SK-N-DZ (cell line): ENCODE results near the gene TP73.

Source experiments
- DNase-seq: peaks from one replicate; pipeline ENCODE4 v3.0.0-alpha.2; 2015; ENCODE audit warnings: low spot score

Gene TP73

DNA sequence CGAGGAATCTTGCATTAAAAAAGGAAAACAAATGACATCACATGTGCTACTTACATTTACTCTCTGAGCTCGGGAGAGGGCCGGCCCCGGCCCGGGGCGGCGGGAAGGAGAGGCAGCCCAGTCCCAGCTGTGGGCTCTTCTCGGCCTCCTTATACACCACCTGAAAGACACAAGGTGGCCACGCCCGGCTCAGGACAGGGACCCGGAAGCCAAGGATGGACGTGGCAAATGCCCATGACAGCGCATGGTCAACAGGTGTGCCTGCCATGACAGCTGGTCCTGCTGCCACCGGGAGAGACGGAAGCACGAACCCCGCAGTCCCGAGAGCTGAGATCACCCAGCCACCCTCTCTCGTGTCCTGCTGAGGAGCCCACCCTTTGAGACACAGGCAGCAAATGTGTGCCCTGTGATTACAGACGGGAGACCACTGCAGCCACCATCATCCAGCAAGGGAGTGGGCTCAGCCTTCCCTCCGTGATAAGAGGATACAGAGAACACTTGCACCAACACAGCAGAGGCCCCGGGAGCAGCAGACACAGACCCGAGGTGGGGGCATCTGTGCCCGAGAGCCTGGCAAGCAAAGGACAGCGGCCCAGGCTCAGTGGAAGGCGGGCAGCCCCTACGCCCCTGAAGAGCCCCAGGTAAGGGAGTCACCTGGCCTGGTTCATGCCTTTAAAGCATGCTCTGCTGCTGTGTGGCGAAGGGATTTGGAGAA lies 18.8 kb upstream of the TP73 start:
- no peak for DNase-seq

DNA sequence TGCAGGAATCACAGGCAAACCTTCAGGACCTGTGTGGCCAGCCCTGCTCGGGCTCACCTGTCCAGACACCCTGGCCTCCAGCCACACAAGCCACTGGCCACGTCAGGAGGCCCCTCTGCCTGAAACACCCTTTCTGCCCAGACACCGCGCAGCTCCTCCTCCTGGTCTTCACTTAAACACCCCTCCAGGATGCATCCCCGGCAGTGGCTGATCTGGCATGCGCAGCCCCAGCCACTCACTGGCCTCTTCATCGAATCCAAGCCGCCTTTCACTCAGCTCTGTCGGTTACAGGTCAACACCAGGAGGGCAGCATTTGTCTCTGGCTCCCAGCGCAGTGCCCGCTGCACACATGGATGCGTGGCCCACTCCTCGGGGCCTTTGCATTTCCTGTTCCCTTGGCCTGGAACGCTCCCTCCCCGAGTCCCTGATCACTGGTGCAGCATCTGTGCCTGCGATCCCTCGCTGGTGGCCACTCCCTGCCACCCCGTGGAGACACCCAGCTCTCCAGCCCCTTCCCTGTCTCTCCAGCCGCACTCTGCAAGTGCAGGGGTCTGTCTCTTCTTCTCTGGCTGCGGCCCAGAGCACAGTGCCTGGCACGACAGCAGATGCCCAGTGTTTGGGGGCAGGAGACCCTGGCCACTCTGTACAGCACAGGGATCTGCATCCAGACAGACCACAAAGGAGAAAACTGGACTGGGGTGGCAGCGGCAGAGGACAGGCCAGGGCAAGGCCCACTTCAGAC lies 18.1 kb upstream of the TP73 start:
- DNase-seq: no peak

DNA sequence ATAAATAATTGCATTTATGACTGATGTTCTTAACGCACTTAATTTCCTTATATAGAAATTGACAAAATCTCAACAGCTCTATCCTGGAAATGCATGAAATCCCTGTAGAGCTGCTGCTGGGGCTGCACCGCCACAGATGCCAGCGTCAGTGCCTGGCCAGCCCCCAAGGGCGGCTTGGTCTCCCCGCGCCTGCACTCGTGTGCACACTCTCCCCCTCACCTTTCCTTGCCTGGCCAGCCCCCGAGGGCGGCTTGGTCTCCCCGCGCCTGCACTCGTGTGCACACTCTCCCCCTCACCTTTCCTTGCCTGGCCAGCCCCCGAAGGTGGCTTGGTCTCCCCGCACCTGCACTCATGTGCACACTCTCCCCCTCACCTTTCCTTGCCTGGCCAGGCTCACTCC lies 16.2 kb upstream of the TP73 start:
- no peak for DNase-seq

GRCh38 chr1:3636531-3636930 lies 15.8 kb upstream of the TP73 start:
- DNase-seq: no peak

- DNase-seq: no peak
These were observed 14.3 kb upstream of the TP73 start for GRCh38 chr1:3638027-3638426.

DNA sequence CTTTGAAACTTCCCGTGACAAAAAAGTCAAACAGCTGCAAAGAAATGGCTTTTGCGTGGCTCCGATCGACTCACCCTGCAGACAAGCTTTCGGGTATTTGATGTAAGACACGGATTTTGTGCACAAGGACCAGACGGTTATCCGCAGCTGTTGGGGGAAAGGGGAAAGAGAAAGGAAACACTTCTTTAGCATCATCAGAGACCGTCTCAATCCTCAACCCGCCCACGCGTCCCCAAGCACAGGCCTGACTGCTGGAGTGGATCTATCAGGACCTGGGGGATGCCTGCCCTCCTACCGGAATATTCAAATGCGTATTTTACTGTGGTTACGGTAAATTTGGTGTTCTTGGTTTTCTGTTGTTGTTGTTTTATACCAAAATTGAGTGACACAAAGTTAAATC lies 13.6 kb upstream of the TP73 start:
- no peak for DNase-seq

GRCh38 chr1:3639397-3639911 lies 12.9 kb upstream of the TP73 start:
- DNase-seq: no peak

- no peak for DNase-seq
These were observed 12.0 kb upstream of the TP73 start for GRCh38 chr1:3640121-3640837.

DNA sequence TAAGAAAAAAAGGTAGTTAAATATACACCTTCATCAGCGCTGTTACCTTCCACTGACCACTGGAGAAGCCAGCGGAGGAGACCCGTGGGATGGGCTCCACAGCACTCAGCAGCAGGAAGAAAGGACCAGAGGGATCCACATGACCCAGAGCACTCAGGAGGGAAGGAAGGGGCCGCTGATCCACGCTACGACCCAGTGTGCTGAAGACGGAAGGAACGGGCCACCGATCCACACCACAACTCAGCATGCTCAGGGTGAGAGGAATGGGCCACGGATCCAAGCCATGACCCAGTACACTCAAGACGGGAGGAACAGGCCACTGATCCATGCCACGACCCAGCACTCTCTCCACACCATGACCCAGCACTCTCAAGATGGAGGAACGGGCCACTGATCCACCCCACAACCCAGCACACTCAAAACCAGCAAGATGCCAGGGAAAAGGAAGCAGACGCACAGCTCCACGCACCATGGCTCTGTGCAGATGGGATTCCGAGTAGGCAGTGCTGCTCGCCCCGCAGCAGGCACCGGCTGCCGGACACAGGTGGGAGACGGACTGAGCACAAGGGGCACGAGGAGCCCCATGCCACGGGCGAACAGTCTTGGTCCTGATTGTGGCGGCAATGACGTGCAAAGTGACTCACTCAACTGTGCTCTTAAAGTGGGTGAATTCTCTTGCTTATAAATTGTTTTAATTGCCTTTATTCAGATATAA lies 11.1 kb upstream of the TP73 start:
- DNase-seq: no peak

GRCh38 chr1:3641816-3642215 lies 10.5 kb upstream of the TP73 start:
- no peak for DNase-seq

DNA sequence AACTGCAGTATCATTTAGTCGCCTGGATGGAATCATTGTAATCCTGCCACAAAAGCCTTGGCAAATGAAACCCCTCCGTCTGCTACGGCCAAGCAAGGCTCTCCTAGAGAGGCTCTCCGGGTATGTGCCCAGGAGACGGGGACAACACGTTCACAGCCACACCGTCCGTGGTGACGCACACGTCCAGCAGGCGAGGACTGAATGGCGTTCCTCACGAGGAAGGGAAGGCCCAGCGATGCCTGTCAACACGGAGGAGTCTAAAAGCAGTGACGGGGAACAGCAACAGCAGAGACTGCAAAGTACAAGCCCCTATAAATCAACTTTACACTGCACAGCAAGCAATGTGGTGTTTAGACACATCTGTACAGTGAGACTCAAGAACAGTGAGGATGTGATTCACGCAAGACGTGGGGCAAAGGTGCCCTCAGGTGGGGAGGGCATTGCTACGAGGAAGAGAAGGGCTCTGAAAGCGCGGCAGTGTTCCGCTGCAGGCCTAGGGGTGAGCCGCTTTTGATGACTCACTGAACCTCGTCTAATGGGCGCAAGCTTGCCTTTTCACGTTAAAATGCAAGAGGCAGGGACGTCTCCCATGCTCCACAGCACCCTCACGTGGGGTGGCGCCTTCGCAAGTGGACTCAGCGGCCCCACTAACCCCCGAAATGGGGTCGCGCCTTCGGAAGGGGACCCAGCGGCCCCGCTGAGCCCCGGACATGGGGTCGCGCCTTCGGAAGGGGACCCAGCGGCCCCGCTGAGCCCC lies 9.2 kb upstream of the TP73 start:
- DNase-seq: no peak

GRCh38 chr1:3644273-3644672 lies 8.0 kb upstream of the TP73 start:
- no peak for DNase-seq

GRCh38 chr1:3645247-3645646 lies 7.1 kb upstream of the TP73 start:
- DNase-seq: no peak

DNA sequence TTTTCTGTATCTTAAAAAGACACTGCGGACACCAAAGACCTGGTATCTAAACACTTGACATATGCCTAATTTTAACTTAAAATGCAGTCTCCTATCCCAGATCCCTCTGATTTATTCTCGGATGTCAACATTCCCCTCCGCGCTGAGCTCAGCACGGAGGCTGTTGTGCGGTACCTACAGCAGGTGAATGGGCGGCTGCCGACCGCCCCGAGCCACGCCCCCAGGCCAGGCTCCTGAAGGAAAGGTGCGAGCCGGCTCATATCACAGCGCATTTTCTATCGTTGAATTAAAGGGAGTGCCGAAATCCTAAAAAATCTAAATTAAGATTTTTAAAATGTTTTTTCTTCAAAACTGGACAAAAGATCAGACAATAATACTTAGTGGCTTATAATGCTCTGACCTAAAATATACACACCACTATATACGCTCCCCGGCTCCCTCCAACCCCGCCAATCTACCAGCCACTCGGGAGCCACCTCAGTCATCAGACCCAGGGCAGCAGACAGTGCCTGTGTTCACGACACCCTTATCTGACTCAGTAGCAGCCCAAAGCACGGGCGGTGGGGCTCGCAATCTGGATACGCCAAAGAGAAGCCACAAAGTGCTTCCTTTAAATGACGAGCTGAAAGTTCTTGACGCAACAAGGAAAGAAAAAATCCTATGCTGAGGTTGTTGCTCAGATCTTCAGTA lies 6.5 kb upstream of the TP73 start:
- no peak for DNase-seq

DNA sequence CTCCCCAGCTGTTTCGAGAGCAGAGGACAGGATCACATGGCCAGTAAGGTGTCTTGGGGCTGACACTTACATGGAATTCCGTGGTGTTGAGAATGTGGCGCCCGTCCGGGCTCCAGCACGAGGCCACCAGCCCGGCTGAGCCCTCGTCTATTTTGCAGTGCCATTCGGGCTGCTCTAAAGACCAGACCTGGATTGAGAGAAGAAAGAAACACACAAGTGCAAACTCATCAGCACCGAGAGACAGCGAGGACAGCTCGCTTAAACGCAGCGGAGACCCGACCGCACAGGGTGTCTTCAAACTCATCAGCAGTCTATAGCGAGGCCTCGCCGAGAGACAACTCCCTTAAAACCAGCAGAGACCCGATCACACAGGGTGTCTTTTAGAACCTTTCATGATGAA lies 5.7 kb upstream of the TP73 start:
- DNase-seq: no peak

- DNase-seq: peak; percentile 86
These were observed 2.7 kb upstream of the TP73 start, which contains the start of gene WRAP73 for GRCh38 chr1:3649342-3650247. Gene WRAP73, minus strand, starts transcription at chr1:3650103. Its CDS starts 104 bp downstream, at chr1:3649999.

DNA sequence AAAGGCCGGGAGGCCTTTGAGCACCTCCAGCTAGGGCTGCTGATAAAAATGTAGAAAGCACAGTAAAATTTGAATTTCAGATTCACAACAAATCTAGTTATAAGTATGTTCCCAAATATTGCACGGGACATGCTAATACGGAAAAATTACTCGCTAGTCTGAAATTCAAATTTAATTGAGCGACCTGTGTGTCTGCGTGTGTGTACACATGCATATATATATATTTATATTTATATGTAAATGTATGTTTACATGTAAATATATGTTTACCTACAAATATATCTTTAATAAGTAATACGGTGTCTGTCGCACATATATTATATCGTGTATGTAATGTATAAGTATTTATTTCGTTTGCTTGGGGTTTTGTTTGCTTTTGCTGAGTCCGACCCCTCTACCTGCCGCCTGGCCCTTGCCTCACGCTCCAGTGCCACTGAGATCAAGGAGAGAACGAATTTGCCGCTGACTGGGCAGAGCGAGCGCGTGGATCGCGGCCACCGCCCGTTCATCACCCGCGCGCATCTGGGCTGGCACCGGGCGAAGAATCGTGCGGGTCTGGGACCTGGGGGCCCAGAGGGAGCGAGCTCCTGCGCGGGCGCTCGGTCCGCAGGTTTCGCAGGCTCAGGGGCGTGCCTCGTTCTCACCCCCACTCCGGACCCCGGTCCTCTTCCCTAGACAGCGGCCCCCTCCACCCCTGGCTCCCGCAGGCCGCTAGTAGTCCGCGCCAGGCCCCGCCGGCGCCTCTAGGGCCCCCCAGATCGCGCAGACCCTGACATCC lies 1.9 kb upstream of the TP73 start:
- no peak for DNase-seq
